ENCODE measurements around the gene CSMD2.

The CSMD2 gene

GRCh38 chr1:33569331-33569730 lies 595.7 kb downstream of the CSMD2 start:
- H3K4me3 ChIP-seq (ENCODE audit: low read depth, low read length), result no peak overlapping the region
- TF ChIP-seq, protein P1, sequence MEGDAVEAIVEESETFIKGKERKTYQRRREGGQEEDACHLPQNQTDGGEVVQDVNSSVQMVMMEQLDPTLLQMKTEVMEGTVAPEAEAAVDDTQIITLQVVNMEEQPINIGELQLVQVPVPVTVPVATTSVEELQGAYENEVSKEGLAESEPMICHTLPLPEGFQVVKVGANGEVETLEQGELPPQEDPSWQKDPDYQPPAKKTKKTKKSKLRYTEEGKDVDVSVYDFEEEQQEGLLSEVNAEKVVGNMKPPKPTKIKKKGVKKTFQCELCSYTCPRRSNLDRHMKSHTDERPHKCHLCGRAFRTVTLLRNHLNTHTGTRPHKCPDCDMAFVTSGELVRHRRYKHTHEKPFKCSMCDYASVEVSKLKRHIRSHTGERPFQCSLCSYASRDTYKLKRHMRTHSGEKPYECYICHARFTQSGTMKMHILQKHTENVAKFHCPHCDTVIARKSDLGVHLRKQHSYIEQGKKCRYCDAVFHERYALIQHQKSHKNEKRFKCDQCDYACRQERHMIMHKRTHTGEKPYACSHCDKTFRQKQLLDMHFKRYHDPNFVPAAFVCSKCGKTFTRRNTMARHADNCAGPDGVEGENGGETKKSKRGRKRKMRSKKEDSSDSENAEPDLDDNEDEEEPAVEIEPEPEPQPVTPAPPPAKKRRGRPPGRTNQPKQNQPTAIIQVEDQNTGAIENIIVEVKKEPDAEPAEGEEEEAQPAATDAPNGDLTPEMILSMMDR (IDR thresholded peaks at IDR 0.05; ENCODE audit: low read depth, low read length, missing control alignments), result no peak
- no peak for DNase-seq (ENCODE audit: low read depth)

- DNase-seq (ENCODE audit: low read depth), result no peak
- TF ChIP-seq, protein P1 (IDR thresholded peaks at IDR 0.05; ENCODE audit: low read depth, low read length, missing control alignments), result no peak
- no peak overlapping the region for H3K4me3 ChIP-seq (ENCODE audit: low read depth, low read length)
These were observed 601.3 kb downstream of the CSMD2 start for GRCh38 chr1:33563699-33564098.

DNA sequence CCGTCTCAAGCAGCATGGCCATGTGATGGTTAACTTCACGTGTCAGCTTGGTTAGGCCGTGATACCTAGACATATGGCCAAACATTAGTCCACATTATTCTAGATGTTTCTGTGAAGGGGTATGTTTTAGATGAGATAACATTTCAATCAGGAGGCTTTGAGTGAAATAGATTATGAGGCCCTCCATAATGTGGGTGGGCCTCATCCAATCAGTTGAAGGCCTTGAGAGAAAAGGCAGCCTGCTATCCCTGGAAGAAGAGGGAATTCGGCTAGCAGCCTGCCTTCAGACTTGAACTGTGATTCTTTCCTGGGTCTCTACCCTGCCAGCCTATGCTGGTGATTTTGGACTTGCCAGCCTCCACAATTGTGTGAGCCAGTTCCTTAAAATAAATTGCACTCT lies 602.5 kb downstream of the CSMD2 start:
- H3K4me3 ChIP-seq (ENCODE audit: low read depth, low read length), result no peak overlapping the region
- DNase-seq (ENCODE audit: low read depth), result no peak
- TF ChIP-seq, protein P1 (IDR thresholded peaks at IDR 0.05; ENCODE audit: low read depth, low read length, missing control alignments), result no peak

DNA sequence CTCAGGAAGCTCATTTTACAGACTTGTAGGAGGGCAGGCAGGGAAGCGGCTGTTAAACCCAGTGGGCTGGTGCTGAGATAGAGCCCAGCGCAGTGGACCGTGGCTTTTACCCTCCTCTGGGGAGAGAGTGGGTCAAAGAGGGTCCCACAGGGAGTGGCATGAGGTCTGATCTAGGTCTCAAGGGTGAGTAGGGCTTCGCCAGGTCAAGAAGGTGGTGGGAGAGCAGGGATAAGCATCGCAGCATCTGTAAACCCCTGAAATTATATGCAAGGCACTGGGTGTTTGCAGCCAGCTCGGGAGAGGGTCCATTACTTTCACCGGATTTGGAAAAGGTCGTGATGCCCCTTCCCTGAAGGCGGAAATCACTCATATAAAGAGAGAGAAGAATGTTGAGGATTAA lies 603.5 kb downstream of the CSMD2 start:
- TF ChIP-seq, protein P1 (IDR thresholded peaks at IDR 0.05; ENCODE audit: low read depth, low read length, missing control alignments), result no peak
- no peak for DNase-seq (ENCODE audit: low read depth)

GRCh38 chr1:33560680-33561079 lies 604.4 kb downstream of the CSMD2 start:
- no peak for DNase-seq (ENCODE audit: low read depth)
- no peak overlapping the region for H3K4me3 ChIP-seq (ENCODE audit: low read depth, low read length)
- TF ChIP-seq, protein P1 (IDR thresholded peaks at IDR 0.05; ENCODE audit: low read depth, low read length, missing control alignments), result no peak

More for the DNA sequence above, 603.5 kb downstream of the CSMD2 start:
- no peak overlapping the region for H3K4me3 ChIP-seq (ENCODE audit: low read depth, low read length)

- H3K4me3 ChIP-seq (ENCODE audit: low read depth, low read length), result no peak overlapping the region
- TF ChIP-seq, protein P1 (IDR thresholded peaks at IDR 0.05; ENCODE audit: low read depth, low read length, missing control alignments), result no peak
- no peak for DNase-seq (ENCODE audit: low read depth)
These were observed 616.3 kb downstream of the CSMD2 start for GRCh38 chr1:33548721-33549120.

- TF ChIP-seq, protein P1 (IDR thresholded peaks at IDR 0.05; ENCODE audit: low read depth, low read length, missing control alignments), result no peak
- DNase-seq (ENCODE audit: low read depth), result no peak
- H3K4me3 ChIP-seq (ENCODE audit: low read depth, low read length), result no peak overlapping the region
These were observed 616.7 kb downstream of the CSMD2 start for GRCh38 chr1:33548319-33548718.
